PC-3 (cell line): ENCODE results near the gene KCNQ1. TPM values are rescaled to one million over a fixed set of nuclear protein-coding genes. Genes with fewer than 3 reads are reported as not detected.

Source experiments
- ATAC-seq: fragments of 200-7000 bp; cut with Tn5 transposase; 2 replicates; pipeline ENCODE4 v1.9.1; 2020; ENCODE audit warnings: mild to moderate bottlenecking, moderate library complexity
- BruUV-seq: library from RNA; stranded (reverse); fragments of 400-500 nt; replicated peaks from 2 replicates; lab custom pipeline; 2021; lab: Mats Ljungman, UMichigan
- CTCF ChIA-PET: fragments of 300-600 bp; sonication (Branson Sonifier 250); formaldehyde crosslinking; loops from one replicate; lab custom pipeline; 2022; ENCODE audit warnings: antibody characterized with exemption; lab: Charles Lee
- POLR2A ChIA-PET: fragments of 300-600 bp; sonication (Branson Sonifier 250); formaldehyde crosslinking; loops from one replicate; lab custom pipeline; 2022; ENCODE audit warnings: antibody characterized with exemption; ENCODE audit not compliant: unreplicated experiment; lab: Charles Lee
- DNase-seq: peaks from one replicate; pipeline ENCODE4 v3.0.0-alpha.2; 2015
- H2AFZ ChIP-seq: fragments of 300-600 bp; sonication (generic); 2 replicates; pipeline ENCODE4 v1.6.0; 2016; ENCODE audit warnings: antibody characterized with exemption, low read length
- H3F3A ChIP-seq: fragments of 300-600 bp; sonication (generic); one replicate; pipeline ENCODE4 v1.6.0; 2017; ENCODE audit warnings: antibody characterized with exemption, low read length, control low read depth, mild to moderate bottlenecking; ENCODE audit not compliant: unreplicated experiment
- H3K27ac ChIP-seq: fragments of 300-600 bp; sonication (generic); 2 replicates; pipeline ENCODE4 v1.5.1; 2016; ENCODE audit warnings: mild to moderate bottlenecking, low read length
- H3K27me3 ChIP-seq: fragments of 300-600 bp; sonication (generic); 2 replicates; pipeline ENCODE4 v1.6.1; 2016; ENCODE audit warnings: low read length, mixed read lengths
- H3K36me3 ChIP-seq: fragments of 300-600 bp; sonication (generic); 2 replicates; pipeline ENCODE4 v1.6.1; 2016; ENCODE audit warnings: low read depth, mixed run types, low read length, mixed read lengths
- H3K4me1 ChIP-seq: fragments of 300-600 bp; sonication (generic); 2 replicates; pipeline ENCODE4 v1.5.1; 2016; ENCODE audit warnings: low read length; ENCODE audit not compliant: insufficient read depth
- H3K4me2 ChIP-seq: fragments of 300-600 bp; sonication (generic); 2 replicates; pipeline ENCODE4 v1.6.0; 2016; ENCODE audit warnings: low read length
- H3K4me3 ChIP-seq: fragments of 300-600 bp; sonication (generic); 2 replicates; pipeline ENCODE4 v1.5.1; 2016; ENCODE audit warnings: mild to moderate bottlenecking, low read length, mixed read lengths
- H3K79me2 ChIP-seq: fragments of 300-600 bp; sonication (generic); 2 replicates; pipeline ENCODE4 v1.6.1; 2017; ENCODE audit warnings: low read length, mixed read lengths
- H3K9ac ChIP-seq: fragments of 300-600 bp; sonication (generic); 2 replicates; pipeline ENCODE4 v1.6.0; 2016; ENCODE audit warnings: mild to moderate bottlenecking, low read length
- H3K9me2 ChIP-seq: fragments of 300-600 bp; sonication (generic); replicated peaks from 2 replicates; pipeline ENCODE4 v1.6.1; 2016; ENCODE audit warnings: mixed run types, low read length, mixed read lengths
- H3K9me3 ChIP-seq: fragments of 300-600 bp; sonication (generic); 2 replicates; pipeline ENCODE4 v1.6.1; 2016; ENCODE audit warnings: low read length, mixed read lengths
- H4K20me1 ChIP-seq: fragments of 300-600 bp; sonication (generic); 2 replicates; pipeline ENCODE4 v1.6.1; 2016; ENCODE audit warnings: low read length, mixed read lengths
- EZH2 ChIP-seq: fragments of 300-600 bp; sonication (generic); IDR thresholded peaks from one replicate; pipeline ENCODE4 v1.6.1; 2017; ENCODE audit warnings: antibody characterized with exemption, mild to moderate bottlenecking, low read length; ENCODE audit not compliant: unreplicated experiment
- EZH2phosphoT487 ChIP-seq: fragments of 300-600 bp; sonication (generic); IDR thresholded peaks from 2 replicates; pipeline ENCODE4 v1.6.1; 2018; ENCODE audit warnings: mild to moderate bottlenecking, antibody characterized with exemption, low read length, borderline replicate concordance
- intact Hi-C: fragments of 100-400 bp; cut with micrococcal nuclease; formaldehyde crosslinking; loops from 2 replicates; pipeline ENCODE4 v1.9.0; 2023
- total RNA-seq: library from RNA; depleted of rRNA; stranded (reverse); fragments of >200 nt; gene quantifications from 2 replicates; pipeline ENCODE4 v1.2.3, GENCODE V29; 2014
- TF ChIP-seq, protein P1 (sequence below): fragments of 300-600 bp; sonication (generic); conservative IDR thresholded peaks from 2 replicates; pipeline ENCODE4 v1.5.1; 2017; ENCODE audit warnings: antibody characterized with exemption, low read depth, mild to moderate bottlenecking, low read length

Gene KCNQ1
- total RNA-seq, 1 experiment from 2014 or later: 0.40 TPM

DNA sequence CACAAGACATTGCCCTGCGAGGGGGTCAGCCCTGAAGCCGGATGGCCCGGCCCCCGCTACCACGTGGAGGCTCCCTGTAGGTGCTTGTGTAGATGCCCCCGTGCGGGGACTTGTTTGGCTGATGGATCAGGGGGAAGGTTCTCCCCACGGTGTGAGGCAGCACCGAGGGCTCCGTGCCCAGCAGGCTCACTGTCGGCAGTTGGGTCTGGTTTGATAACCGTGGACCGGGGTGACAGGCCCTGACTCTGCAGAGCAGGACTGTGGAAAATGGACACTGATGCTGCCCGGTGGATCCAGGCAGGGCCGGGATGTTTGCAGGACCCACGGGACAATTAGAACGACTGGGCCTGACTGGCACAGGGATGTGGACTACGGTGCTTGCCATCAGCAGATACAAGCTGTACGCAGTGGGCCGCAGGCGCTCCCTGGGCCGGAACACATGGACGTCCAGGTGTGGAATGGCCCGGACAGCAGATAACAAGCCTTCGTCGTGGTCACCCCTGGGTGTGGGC, 19.0 kb downstream of the KCNQ1 start:
- Histone ChIP-seq H3K27ac (no peak overlapping the region), H3K9me3 (no peaks in the 10 kb centered on the region), H3K79me2 (no peaks in the 10 kb centered on the region), H3K36me3 (no peaks in the 10 kb centered on the region), H3K9ac (no peak overlapping the region), H3K27me3 (no peaks in the 10 kb centered on the region), H2AFZ (no peak overlapping the region), H3K9me2 (no peaks in the 10 kb centered on the region), H3K4me1 (peaks cover 5% of the 10 kb centered on the region; the same call in 1 of the 2 replicates), H3K4me2 (no peak overlapping the region), H4K20me1 (no peaks in the 10 kb centered on the region), H3K4me3 (no peak overlapping the region), H3F3A (no peaks in the 10 kb centered on the region)
- ChIA-PET POLR2A (no interaction called here), CTCF (no interaction called here)
- TF ChIP-seq, protein P1, sequence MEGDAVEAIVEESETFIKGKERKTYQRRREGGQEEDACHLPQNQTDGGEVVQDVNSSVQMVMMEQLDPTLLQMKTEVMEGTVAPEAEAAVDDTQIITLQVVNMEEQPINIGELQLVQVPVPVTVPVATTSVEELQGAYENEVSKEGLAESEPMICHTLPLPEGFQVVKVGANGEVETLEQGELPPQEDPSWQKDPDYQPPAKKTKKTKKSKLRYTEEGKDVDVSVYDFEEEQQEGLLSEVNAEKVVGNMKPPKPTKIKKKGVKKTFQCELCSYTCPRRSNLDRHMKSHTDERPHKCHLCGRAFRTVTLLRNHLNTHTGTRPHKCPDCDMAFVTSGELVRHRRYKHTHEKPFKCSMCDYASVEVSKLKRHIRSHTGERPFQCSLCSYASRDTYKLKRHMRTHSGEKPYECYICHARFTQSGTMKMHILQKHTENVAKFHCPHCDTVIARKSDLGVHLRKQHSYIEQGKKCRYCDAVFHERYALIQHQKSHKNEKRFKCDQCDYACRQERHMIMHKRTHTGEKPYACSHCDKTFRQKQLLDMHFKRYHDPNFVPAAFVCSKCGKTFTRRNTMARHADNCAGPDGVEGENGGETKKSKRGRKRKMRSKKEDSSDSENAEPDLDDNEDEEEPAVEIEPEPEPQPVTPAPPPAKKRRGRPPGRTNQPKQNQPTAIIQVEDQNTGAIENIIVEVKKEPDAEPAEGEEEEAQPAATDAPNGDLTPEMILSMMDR: no peak
- no peak for TF ChIP-seq EZH2phosphoT487
- no peak for TF ChIP-seq EZH2
- intact Hi-C loops: no loop called here
- BruUV-seq: no TSS peak
- no peak for DNase-seq
- no peak for ATAC-seq

- TF ChIP-seq EZH2: no peak
- TF ChIP-seq, protein P1: no peak
- no peak for TF ChIP-seq EZH2phosphoT487
- Histone ChIP-seq H4K20me1 (no peaks in the 10 kb centered on the region), H3K9ac (no peak overlapping the region), H3K27ac (no peak overlapping the region), H3K4me3 (no peak overlapping the region), H3K4me2 (no peak overlapping the region), H3K9me3 (no peaks in the 10 kb centered on the region), H2AFZ (no peak overlapping the region), H3K36me3 (no peaks in the 10 kb centered on the region), H3K9me2 (no peaks in the 10 kb centered on the region), H3K79me2 (no peaks in the 10 kb centered on the region), H3K4me1 (peaks cover 5% of the 10 kb centered on the region; the same call in 1 of the 2 replicates), H3K27me3 (no peaks in the 10 kb centered on the region), H3F3A (no peaks in the 10 kb centered on the region)
- no TSS peak for BruUV-seq
- ChIA-PET POLR2A (no interaction called here), CTCF (no interaction called here)
- ATAC-seq: no peak
- DNase-seq: no peak
- intact Hi-C loops: no loop called here
Observed at GRCh38 chr11:2464451-2465165, 19.8 kb downstream of the KCNQ1 start.
